Measurements from ENCODE around the gene FUCA2. TPM values are rescaled to one million over a fixed set of nuclear protein-coding genes. Genes with fewer than 3 reads are reported as not detected.

Gene FUCA2
- total RNA-seq, 1 experiment from 2014 or later, result 48.5 TPM

- Mint-ChIP-seq H3K27me3 (ENCODE audit: low read depth) (peaks cover 44% of the 10 kb centered on the region), H3K4me3 (peak overlapping the region; percentile 70), H3K27ac (no peak overlapping the region), H3K4me1 (peaks cover 30% of the 10 kb centered on the region), H3K9me3 (no peaks in the 10 kb centered on the region), H3K36me3 (no peaks in the 10 kb centered on the region)
- CTCF ChIA-PET, result interaction anchor here (0.6 to 3.3 kb wide), 6 partner anchors 17 to 404 kb away, joined by 3 to 22 read pairs (median 4); partner anchors contain the start of gene LTV1
- ATAC-seq, result peak; percentile 81
- DNase-seq (ENCODE audit: low spot score), result peak; percentile 74
- TF ChIP-seq HMGXB4 (CRISPR knock-in tag; IDR thresholded peaks at IDR 0.05), result peak; percentile 47; the same call in 1 of the 2 replicates
- no peak for TF ChIP-seq CBFB (CRISPR knock-in tag; IDR thresholded peaks at IDR 0.05; ENCODE audit: low read depth)
- peak; percentile 25; the same call in 1 of the 2 replicates for TF ChIP-seq ZNF416 (CRISPR knock-in tag; IDR thresholded peaks at IDR 0.05)
- peak; percentile 19; the same call in 1 of the 2 replicates for TF ChIP-seq SP1 (CRISPR knock-in tag; conservative IDR thresholded peaks at IDR 0.05)
- POLR2A ChIA-PET, result no interaction called here
Measured at GRCh38 chr6:143536866-143537691, 25.6 kb upstream of the FUCA2 start.

- H3K9me3 Mint-ChIP-seq, result no peaks in the 10 kb centered on the region
- H3K4me1 Mint-ChIP-seq, result peaks cover 30% of the 10 kb centered on the region
- DNase-seq (ENCODE audit: low spot score) (peak; percentile 53), ATAC-seq (peak; percentile 44)
- no peaks in the 10 kb centered on the region for H3K36me3 Mint-ChIP-seq
- H3K27ac Mint-ChIP-seq, result no peak overlapping the region
- ChIA-PET POLR2A (no interaction called here), CTCF (interaction anchor here (0.7 to 3.3 kb wide), 7 partner anchors 17 to 405 kb away, joined by 3 to 22 read pairs (median 3); partner anchors contain the start of gene LTV1)
- peak overlapping the region; percentile 69 for H3K4me3 Mint-ChIP-seq
- peaks cover 44% of the 10 kb centered on the region for H3K27me3 Mint-ChIP-seq (ENCODE audit: low read depth)
- TF ChIP-seq FOXP4 (CRISPR knock-in tag; IDR thresholded peaks at IDR 0.05), result 0 out of 2 replicates have a peak, but pooled peaks have one; percentile 29
- TF ChIP-seq IRF1 (CRISPR knock-in tag; IDR thresholded peaks at IDR 0.05), result no peak
- no peak for TF ChIP-seq SP1 (CRISPR knock-in tag; conservative IDR thresholded peaks at IDR 0.05)
- TF ChIP-seq ZNF423 (CRISPR knock-in tag; IDR thresholded peaks at IDR 0.05), result peak; percentile 63; the same call in 1 of the 2 replicates
- no peak for TF ChIP-seq NFATC4 (CRISPR knock-in tag; IDR thresholded peaks at IDR 0.05)
- no peak for TF ChIP-seq ZNF671 (CRISPR knock-in tag; IDR thresholded peaks at IDR 0.05)
- TF ChIP-seq RORB (CRISPR knock-in tag; IDR thresholded peaks at IDR 0.05), result no peak
- TF ChIP-seq SMAD3 (CRISPR knock-in tag; IDR thresholded peaks at IDR 0.05; ENCODE audit: borderline replicate concordance), result no peak
- no peak for TF ChIP-seq USF2 (CRISPR knock-in tag; IDR thresholded peaks at IDR 0.05)
- TF ChIP-seq HMGA2 (CRISPR knock-in tag; IDR thresholded peaks at IDR 0.05), result no peak
- no peak for TF ChIP-seq IRF2 (CRISPR knock-in tag; IDR thresholded peaks at IDR 0.05; ENCODE audit: borderline replicate concordance, low read depth)
- no peak for TF ChIP-seq ZNF317 (CRISPR knock-in tag; IDR thresholded peaks at IDR 0.05; ENCODE audit: borderline replicate concordance, low read depth)
- no peak for TF ChIP-seq ZBTB43 (CRISPR knock-in tag; IDR thresholded peaks at IDR 0.05)
- no peak for TF ChIP-seq E2F4 (CRISPR knock-in tag; IDR thresholded peaks at IDR 0.05; ENCODE audit: borderline replicate concordance, low read depth)
- TF ChIP-seq ZMAT4 (CRISPR knock-in tag; IDR thresholded peaks at IDR 0.05), result no peak
- 0 out of 2 replicates have a peak, but pooled peaks have one; percentile 22 for TF ChIP-seq FOXP1 (CRISPR knock-in tag; IDR thresholded peaks at IDR 0.05; ENCODE audit: borderline replicate concordance)
- TF ChIP-seq STAT6 (CRISPR knock-in tag; conservative IDR thresholded peaks at IDR 0.05; ENCODE audit: low read depth), result no peak
- 0 out of 2 replicates have a peak, but pooled peaks have one; percentile 11 for TF ChIP-seq MAX (CRISPR knock-in tag; IDR thresholded peaks at IDR 0.05)
Measured at GRCh38 chr6:143536461-143536865, 24.9 kb upstream of the FUCA2 start.

Data from WTC11 (cell line).